ENCODE data around the gene C2orf69.

The C2orf69 gene

GRCh38 chr2:199914372-199914958 is 3.4 kb downstream of the C2orf69 start:
- no peak for DNase-seq (ENCODE audit: low spot score)

DNA sequence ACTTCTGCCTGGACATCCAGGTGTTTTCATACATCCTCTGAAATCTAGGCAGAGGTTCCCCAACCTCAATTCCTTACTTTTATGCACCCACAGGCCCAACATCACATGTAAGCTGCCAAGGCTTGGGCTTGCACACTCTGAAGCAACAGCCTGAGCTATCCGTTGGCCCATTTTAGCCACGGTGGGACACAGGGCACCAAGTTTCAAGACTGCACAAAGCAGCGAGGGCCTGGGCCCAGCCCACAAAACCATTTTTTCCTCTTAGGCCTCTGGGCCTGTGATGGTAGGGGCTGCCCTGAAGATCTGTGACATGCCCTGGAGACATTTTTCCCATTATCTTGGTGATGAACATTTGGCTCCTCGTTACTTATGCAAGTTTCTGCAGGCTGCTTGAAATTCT is 5.9 kb downstream of the C2orf69 start:
- DNase-seq (ENCODE audit: low spot score): no peak

- DNase-seq (ENCODE audit: low spot score): no peak
Measured at GRCh38 chr2:199922856-199923255, 11.8 kb downstream of the C2orf69 start.

DNA sequence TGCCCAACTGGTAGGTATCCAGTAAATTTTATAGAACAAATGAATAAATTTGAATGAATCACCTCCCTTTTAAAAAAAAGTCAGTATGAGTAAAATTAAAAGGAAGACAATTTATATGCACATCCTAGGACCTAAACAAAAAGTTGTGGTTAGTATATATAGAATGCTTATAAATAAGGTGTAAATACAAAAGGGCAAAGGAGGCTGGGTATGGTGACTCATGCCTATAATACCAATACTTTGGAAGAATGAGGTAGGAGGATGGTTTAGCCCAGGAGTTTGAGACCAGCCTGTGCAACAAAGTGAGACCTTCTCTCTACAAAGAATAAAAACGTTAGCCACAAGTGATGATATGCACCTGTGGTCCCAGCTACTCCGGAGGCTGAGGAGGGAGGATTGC is 12.8 kb downstream of the C2orf69 start:
- DNase-seq (ENCODE audit: low spot score): no peak

- no peak for DNase-seq (ENCODE audit: low spot score)
Measured at GRCh38 chr2:199926806-199927205, 15.7 kb downstream of the C2orf69 start.

DNA sequence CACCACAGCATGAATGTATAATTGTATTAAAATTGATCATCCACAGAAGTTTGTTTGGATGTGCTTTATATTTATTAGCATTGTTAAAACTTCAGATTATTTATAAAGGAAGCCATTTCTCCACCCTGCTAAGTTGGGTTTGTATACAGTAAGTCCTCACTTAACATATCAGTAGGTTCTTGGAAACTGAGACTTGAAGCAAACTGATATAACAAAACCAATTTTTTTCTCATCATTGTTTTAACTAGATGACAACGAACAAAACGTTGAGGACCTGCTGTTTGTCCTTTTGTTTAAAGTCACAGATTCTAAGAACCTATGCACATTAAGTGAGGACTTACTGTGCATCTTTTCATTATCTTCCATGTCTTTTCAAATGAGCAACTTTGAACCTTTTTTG is 17.1 kb downstream of the C2orf69 start:
- DNase-seq (ENCODE audit: low spot score): no peak

GRCh38 chr2:199928626-199929025 is 17.5 kb downstream of the C2orf69 start:
- DNase-seq (ENCODE audit: low spot score): no peak

DNA sequence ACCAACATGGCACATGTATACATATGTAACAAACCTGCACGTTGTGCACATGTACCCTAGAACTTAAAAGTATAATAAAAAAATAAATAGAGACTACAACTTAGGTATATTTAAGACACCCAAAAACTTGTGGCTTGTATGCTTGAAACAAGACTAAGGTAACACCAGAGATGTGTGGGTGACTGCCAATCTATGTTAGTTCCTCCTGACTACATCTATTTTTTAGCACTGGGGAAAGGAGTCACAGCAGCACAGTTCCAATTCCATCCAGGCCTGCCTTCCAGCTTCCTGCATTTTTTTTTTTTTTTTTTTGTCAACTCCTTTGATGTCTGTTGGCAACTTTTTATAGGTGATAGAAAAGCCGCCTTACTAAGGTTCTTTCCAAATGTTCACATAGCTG is 18.2 kb downstream of the C2orf69 start:
- no peak for DNase-seq (ENCODE audit: low spot score)

GRCh38 chr2:199932312-199932855 is 21.3 kb downstream of the C2orf69 start:
- DNase-seq (ENCODE audit: low spot score): no peak

DNA sequence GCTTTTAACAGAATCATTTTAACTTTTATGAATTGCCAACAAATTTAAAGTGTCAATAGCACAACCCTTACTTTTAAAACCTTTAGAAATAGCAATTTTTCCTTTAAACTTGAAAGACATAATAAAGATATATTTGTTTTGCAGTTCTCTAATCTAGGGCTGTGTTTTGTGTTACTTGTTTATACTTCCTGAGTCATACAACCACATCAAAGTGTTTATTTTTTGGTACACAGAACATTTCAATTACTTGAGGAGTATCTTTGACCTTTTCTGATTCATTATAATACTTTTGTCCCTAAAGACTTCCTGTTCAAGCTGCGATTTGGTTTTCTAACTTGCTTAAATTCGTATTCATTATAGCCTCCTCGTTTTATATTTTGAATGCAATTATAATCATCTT is 22.4 kb downstream of the C2orf69 start:
- no peak for DNase-seq (ENCODE audit: low spot score)

DNA sequence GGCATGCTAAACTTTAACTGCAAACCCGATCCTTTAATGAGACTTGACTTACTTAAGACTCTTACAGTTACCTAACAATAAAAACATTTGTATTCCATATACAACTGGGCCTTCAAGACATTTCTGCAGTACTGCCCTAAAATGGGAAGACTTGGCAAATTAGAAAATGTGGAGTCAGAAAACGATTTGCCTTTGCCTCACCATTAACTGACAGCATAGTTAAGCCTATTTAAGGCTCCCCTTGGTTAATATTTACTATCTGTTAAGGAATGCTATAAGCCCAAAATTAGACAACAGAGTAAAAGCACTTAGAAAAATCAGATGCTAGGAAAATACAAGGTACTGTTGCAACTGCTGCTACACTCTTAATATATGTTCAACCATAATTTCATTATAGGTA is 25.5 kb downstream of the C2orf69 start:
- no peak for DNase-seq (ENCODE audit: low spot score)

- DNase-seq (ENCODE audit: low spot score): no peak
Measured at GRCh38 chr2:199940373-199940772, 29.3 kb downstream of the C2orf69 start.

- DNase-seq (ENCODE audit: low spot score): no peak
Measured at GRCh38 chr2:199943373-199943772, 32.3 kb downstream of the C2orf69 start.

GRCh38 chr2:199946196-199946595 is 35.1 kb downstream of the C2orf69 start:
- no peak for DNase-seq (ENCODE audit: low spot score)

DNA sequence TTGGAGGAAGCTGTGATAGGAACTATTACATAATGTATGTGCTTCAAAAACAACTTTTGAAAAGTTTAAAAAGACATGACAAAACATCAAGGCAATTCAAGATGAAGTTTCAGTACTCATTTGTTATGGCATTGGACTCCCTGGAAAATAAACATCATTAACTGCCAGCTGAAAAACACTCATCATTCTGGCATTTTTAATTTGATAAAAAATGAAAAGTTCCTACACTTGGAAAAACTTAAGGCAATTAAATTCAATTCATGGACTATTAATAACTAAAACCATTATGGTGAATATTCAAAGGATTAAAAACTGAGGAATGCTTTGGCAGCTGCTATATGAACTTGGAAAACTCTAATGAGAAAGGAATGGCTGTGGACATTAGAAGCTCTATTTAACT is 35.7 kb downstream of the C2orf69 start:
- peak; percentile 11 for DNase-seq (ENCODE audit: low spot score)

DNA sequence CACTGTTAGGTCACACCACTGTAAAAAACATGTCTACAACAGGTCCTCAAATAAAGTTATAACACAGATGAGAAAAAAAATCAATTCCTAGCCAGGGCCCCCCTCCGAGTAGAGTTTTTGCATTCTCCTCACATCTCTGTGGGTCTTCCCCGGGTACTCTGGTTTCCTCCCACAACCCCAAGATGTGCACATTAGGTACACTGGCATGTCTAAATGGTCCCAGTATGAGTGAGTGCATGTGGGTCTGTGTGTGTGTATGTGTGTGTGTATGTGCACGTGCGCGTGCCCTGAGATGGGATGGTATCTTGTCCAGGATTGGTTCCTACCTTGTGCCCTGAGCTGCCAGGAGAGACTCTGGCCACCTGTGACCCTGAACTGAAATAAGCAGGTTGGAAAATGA is 39.3 kb downstream of the C2orf69 start:
- no peak for DNase-seq (ENCODE audit: low spot score)

DNA sequence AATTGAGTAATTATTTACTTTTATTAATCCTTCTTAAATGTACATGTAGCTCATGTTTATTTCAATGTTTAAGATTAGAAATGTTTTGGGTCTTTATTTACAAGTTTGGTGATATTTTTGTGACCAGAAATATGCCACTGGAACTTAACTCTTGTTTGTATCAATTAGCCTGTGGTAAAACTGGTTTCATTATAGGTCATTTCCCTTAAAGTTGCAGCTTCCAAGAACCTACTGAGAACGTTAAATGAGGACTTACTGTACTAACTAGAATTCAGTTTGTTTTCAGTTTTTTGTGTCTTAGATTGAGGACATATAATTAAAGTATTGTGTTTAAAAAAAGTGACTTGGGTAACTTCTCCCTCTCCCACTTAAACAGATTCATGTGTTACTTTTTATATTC is 39.9 kb downstream of the C2orf69 start:
- DNase-seq (ENCODE audit: low spot score): no peak

DNA sequence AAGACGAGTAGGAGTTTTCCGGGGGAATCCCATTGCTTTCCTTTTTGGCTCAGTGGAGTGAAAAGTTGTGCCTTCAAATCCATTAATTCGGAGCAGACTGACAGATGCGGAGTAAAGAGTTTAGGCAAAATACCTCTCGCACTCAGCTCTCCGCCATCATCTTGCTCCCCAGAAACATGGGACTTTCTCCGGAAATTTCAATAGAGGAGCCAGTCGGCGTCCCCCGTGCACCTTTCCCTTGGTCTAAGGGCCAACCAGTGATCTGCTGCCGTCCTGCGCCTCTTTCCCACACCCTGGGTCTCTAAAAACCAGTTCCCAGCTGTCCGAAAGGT is 43.9 kb downstream of the C2orf69 start:
- DNase-seq (ENCODE audit: low spot score): no peak

DNA sequence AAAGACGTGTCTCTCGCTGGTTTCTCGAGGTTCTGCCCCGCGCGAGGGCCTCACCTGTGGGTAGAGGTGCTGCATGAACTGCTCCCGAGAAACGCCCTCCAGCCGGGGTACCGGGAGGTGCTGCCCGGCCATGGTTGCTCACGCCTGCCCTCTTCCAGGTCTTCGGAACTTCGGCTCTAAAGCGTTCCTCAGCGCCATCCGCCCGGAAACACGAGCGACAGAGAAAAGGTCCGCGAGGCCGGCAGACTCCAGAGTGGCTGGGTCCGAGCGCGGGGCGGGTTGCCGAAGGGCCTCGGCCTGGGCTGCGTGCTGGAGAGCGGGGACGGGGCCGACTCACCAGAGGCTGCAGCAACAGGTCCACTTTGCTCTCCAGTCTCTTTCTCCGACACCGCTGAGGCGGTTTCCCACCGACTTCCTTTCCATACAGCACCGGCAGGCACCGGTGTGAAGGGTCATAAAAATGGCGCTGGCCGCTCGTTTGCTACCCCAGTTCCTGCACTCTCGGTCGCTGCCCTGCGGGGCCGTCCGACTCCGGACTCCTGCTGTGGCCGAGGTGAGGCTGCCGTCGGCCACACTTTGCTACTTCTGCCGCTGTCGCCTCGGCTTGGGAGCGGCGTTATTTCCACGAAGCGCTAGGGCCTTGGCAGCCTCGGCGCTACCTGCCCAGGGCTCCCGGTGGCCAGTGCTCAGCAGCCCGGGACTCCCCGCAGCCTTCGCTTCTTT is 44.4 kb downstream of the C2orf69 start, which contains the start of the genes MAIP1 and TYW5:
Gene MAIP1 (plus strand): TSS at position 244 of the 723 bp plus-strand sequence. CDS start 217 bp downstream, at position 461.
Gene TYW5 (minus strand): TSS at position 153 of the 723 bp plus-strand sequence. CDS start 21 bp downstream, at position 132.
- DNase-seq (ENCODE audit: low spot score): peak; percentile 91

- no peak for DNase-seq (ENCODE audit: low spot score)
Measured at GRCh38 chr2:199956062-199956380, 44.9 kb downstream of the C2orf69 start.

DNA sequence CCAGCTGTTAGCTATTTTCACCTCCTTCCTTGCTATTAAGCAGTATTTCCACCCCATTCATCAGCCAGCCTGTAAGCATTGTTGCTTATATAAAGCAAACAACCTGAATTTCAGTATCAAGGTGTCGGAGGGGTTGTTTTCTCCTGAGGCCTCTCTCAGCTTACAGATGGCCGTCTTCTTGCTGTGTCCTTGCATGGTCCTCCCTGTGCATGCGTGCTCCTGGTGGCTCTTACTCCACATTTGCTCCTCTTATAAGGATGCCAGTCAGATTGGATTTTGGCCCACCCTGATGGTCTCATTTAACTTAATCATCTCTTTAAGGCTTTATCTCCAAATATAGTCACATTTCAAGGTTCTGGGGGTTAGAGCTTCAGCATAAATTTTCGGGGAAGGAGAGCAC is 46.9 kb downstream of the C2orf69 start:
- DNase-seq (ENCODE audit: low spot score): no peak

DNA sequence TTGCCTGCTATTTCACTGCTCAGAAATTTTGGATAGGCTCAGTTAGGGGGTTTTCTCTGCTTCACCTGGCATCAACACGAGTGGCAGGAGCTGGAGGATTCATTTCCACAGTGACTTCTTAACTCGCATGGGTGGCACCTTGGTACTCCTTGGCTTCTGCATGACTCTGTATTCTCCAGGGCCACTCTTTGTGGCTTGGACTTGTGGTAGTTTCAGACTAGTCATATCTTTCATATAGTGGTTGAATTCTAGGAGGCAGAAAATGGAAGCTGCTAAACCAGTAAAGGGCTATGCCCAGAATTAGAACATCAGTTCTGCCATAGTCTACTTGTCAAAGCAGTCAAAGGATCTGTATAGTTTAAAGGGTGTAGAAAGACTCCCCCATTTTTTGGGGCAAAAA is 51.1 kb downstream of the C2orf69 start:
- no peak for DNase-seq (ENCODE audit: low spot score)

- DNase-seq (ENCODE audit: low spot score): no peak
Measured at GRCh38 chr2:199966405-199966804, 55.3 kb downstream of the C2orf69 start.

GRCh38 chr2:199966976-199967375 is 55.9 kb downstream of the C2orf69 start:
- no peak for DNase-seq (ENCODE audit: low spot score)
